Testis (tissue), 3 donors: ENCODE results near the gene PSENEN. TPM values are rescaled to one million over a fixed set of nuclear protein-coding genes. Genes with fewer than 3 reads are reported as not detected.

Source experiments
- DNase-seq: peaks from one replicate; pipeline ENCODE4 v3.0.0-alpha.2; 2019
- H3K27ac ChIP-seq, 2 donors: fragments of 200-600 bp; sonication (generic); one replicate each; pipeline ENCODE4 v1.5.1; 2019
- H3K27me3 ChIP-seq: fragments of 200-600 bp; sonication (generic); one replicate; pipeline ENCODE4 v1.5.1; 2019
- H3K36me3 ChIP-seq: fragments of 200-600 bp; sonication (generic); one replicate; pipeline ENCODE4 v1.5.1; 2017; ENCODE audit warnings: low read depth; ENCODE audit errors: missing control alignments
- H3K4me1 ChIP-seq: fragments of 200-600 bp; sonication (generic); one replicate; pipeline ENCODE4 v1.5.1; 2019
- H3K4me3 ChIP-seq, 2 donors: fragments of 200-600 bp; sonication (generic); one replicate each; pipeline ENCODE4 v1.5.1; 2017 to 2019
- H3K9me3 ChIP-seq: fragments of 200-600 bp; sonication (generic); one replicate; pipeline ENCODE4 v1.5.1; 2017
- POLR2A ChIP-seq: fragments of 450-650 bp; IDR thresholded peaks from one replicate; pipeline ENCODE4 v1.6.1; 2017; ENCODE audit warnings: antibody characterized with exemption, mild to moderate bottlenecking, moderate library complexity
- WGBS, 2 donors: methylation state at CpG; one replicate each; pipeline ENCODE4 v1.1.5; 2018; 5-methylcytosine and 5-hydroxymethylcytosine counted together
- intact Hi-C: fragments of 100-400 bp; cut with DNase I; formaldehyde crosslinking; loops from one replicate; pipeline ENCODE4 v1.15.1; 2023; ENCODE audit warnings: low total_unique reads
- polyA plus RNA-seq: library from polyadenylated mRNA; stranded (reverse); fragments of 350-450 nt; fragmentation: Illumina TruSeq; extraction: RNeasy Lipid Tissue Mini Kit (QIAGEN cat#74804); gene quantifications from one replicate; pipeline ENCODE4 v1.2.3, GENCODE V29; 2014; ENCODE audit warnings: low read depth, low replicate concordance; ENCODE audit not compliant: insufficient read depth
- total RNA-seq, 2 donors: library from RNA; depleted of rRNA; stranded (reverse); fragments of >200 nt; gene quantifications; one replicate each; pipeline ENCODE4 v1.2.3, GENCODE V29; 2016
- TF ChIP-seq, protein P1 (sequence below), 3 experiments: fragments of 450-650 bp in 2 of 3; fragments of 200-600 bp in 1 of 3; sonication (generic) in 1 of 3; IDR thresholded peaks; one replicate each; pipeline ENCODE4 v1.5.1; 2016 to 2019; ENCODE audit warnings: antibody characterized with exemption in 3 of 3, mild to moderate bottlenecking in 2 of 3, moderate library complexity in 1 of 3

PSENEN gene
- total and polyA plus RNA-seq, 3 donors from 2014 or later, result 100 to 303 (median 121) TPM

DNA sequence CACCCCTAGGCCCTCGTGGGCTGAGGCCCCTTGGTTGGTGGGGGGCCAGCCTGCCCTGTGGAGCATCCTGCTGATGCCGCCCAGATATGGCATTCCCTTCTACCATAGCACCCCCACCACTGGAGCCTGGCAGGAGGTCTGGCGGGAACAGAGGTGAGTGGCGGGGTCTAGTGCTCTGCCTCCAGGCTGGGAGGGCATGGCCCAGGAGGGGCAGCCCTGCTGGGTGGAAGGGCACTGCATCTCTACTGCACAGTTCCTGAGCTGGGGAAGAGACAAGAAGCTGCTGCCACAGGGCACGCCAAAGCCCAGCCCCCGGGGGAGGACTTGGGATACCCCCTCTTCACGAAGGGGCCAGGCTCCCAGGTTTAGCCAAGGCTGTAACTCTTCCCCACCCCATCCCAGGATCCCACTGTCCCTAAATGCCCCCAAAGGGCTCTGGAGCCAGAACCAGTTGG is 30.1 kb upstream of the PSENEN start:
- no peak overlapping the region for H3K27ac ChIP-seq
- peaks cover 25% of the 10 kb centered on the region for H3K4me1 ChIP-seq
- TF ChIP-seq, protein P1, sequence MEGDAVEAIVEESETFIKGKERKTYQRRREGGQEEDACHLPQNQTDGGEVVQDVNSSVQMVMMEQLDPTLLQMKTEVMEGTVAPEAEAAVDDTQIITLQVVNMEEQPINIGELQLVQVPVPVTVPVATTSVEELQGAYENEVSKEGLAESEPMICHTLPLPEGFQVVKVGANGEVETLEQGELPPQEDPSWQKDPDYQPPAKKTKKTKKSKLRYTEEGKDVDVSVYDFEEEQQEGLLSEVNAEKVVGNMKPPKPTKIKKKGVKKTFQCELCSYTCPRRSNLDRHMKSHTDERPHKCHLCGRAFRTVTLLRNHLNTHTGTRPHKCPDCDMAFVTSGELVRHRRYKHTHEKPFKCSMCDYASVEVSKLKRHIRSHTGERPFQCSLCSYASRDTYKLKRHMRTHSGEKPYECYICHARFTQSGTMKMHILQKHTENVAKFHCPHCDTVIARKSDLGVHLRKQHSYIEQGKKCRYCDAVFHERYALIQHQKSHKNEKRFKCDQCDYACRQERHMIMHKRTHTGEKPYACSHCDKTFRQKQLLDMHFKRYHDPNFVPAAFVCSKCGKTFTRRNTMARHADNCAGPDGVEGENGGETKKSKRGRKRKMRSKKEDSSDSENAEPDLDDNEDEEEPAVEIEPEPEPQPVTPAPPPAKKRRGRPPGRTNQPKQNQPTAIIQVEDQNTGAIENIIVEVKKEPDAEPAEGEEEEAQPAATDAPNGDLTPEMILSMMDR (IDR thresholded peaks at IDR 0.05), result no peak
- TF ChIP-seq POLR2A, result no peak
- no peaks in the 10 kb centered on the region for H3K27me3 ChIP-seq
- no peak for DNase-seq
- intact Hi-C loops, result loop anchor here (10.0 kb wide), 1 partner anchor 171 kb away; the partner anchor contains the start of gene TMEM147
- no peaks in the 10 kb centered on the region for H3K36me3 ChIP-seq
- H3K4me3 ChIP-seq, result no peak overlapping the region
- H3K9me3 ChIP-seq, result no peaks in the 10 kb centered on the region
- 60 to 77% methylated on average over 1 to 7 of the region's 7 CpGs for WGBS, 2 donors

DNA sequence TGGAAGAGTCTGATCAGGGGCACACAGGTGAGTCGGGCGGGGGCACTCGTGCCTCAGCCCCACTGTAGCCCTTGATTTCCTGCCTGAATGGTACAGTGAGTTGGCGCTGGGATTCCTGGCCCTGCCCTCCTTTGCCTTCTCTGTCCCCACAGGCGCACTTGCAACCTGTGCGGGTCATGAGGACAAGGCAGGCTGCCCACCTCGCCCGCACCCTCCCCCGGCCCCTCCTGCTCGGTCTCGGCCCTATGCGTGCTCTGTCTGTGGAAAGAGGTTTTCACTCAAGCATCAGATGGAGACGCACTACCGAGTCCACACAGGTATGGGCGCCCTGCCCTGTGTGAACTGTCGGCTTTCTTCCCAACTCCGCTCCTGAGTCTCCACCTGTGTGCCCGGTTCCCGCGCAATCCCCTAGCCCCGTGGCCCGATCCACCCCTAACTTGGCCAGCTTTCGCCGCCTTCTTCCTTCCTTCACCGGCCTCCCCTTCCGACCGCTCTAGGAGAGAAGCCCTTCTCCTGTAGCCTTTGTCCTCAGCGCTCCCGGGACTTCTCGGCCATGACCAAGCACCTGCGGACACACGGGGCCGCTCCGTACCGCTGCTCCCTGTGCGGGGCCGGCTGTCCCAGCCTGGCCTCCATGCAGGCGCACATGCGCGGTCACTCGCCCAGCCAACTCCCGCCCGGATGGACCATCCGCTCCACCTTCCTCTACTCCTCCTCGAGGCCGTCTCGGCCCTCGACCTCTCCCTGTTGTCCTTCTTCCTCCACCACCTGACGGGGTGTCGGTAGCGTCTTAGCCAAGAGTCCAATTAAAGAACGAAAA is 29.3 kb upstream of the PSENEN start:
- no peaks in the 10 kb centered on the region for H3K27me3 ChIP-seq
- H3K27ac ChIP-seq, result peak overlapping the region; percentile 74 to 91
- no peaks in the 10 kb centered on the region for H3K36me3 ChIP-seq
- no peak for TF ChIP-seq POLR2A
- TF ChIP-seq, protein P1 (IDR thresholded peaks at IDR 0.05), result no peak
- H3K4me1 ChIP-seq, result peaks cover 25% of the 10 kb centered on the region
- H3K9me3 ChIP-seq, result no peaks in the 10 kb centered on the region
- intact Hi-C loops, result loop anchor here (10.0 kb wide), 1 partner anchor 171 kb away; the partner anchor contains the start of gene TMEM147
- 3 to 5% methylated on average over 42 to 52 of the region's 52 CpGs for WGBS, 2 donors
- DNase-seq, result peak; percentile 78
- peak overlapping the region; percentile 79 to 85 for H3K4me3 ChIP-seq

DNA sequence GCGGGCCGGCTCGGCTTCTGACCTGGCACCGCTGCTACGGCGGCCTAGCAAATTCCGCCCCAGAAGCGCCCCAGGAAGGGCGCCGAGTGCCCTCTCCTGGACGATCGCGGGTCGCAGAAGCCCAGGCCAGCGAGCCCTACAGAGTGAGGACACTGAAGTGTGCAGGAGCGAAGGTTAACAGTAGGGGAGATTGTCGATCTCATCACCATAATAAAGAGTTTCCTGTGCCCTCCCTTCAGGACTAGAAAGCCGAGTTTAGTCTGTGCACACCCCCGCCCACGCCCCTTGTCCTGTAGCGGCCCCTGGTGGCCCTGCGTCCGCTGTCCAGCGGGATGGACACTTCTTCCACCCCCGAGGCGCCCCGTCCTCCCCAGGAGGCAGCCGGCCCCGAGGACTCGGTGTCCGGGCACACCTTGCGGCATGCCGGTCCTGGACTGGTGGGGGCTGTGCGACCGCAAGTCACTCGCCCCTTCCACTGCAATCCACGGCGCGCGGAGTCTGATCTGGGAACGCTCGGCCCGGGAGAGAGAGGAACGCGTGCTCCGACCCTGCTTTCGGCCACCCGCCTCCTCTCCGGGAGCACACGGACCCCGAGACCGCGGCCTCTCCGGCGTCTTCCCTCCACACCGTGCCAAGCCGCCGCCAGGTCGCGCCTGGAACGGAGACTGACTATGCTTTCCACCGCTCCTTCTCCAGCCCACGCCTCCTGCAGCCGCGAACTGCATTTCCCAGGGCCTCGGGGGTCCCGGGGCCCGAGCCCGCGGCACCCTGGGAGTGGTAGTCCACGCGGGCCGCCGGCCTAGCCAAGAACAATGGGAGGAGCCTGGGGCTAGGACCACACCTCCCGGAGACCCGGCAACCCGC is 28.4 kb upstream of the PSENEN start:
- Histone ChIP-seq H3K4me1 (peaks cover 25% of the 10 kb centered on the region), H3K4me3 (peak overlapping the region; percentile 79 to 85), H3K9me3 (no peaks in the 10 kb centered on the region), H3K36me3 (no peaks in the 10 kb centered on the region), H3K27ac (peak overlapping the region; percentile 74 to 91), H3K27me3 (no peaks in the 10 kb centered on the region)
- DNase-seq, result peak; percentile 95
- intact Hi-C loops, result loop anchor here (10.0 kb wide), 1 partner anchor 172 kb away; the partner anchor contains the start of gene TMEM147
- no peak for TF ChIP-seq POLR2A
- TF ChIP-seq, protein P1 (IDR thresholded peaks at IDR 0.05), result peak; percentile 82 to 86 (median 84)
- 0 to 1% methylated on average over 17 to 57 of the region's 77 CpGs for WGBS, 2 donors

DNA sequence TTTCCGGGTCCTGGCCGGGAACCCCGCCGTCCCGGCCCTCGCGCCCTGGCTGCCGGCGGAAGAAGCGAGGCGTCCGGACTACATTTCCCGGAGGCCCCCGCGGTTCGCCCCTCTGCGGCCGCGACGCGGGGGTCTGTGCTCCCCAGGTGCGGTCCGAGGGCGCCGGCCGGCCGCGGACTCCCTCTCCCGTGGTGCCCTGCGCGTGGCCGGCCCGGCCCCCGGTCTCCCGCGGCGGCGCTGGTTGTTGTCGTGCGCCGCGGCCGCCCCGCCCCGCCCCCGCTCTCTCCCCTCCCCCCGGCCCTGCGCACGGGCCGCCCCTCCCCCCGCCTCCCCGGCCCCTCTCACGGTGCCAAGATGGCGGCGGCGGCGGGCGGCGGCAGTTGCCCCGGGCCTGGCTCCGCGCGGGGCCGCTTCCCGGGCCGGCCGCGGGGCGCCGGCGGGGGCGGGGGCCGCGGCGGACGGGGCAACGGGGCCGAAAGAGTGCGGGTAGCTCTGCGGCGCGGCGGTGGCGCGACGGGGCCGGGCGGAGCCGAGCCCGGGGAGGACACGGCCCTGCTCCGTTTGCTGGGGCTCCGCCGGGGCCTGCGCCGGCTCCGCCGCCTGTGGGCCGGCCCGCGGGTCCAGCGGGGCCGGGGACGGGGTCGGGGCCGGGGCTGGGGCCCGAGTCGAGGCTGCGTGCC is 27.6 kb upstream of the PSENEN start, which contains the start of gene KMT2B:
TSS of gene KMT2B (plus strand) at position 339 of the 680 bp plus-strand sequence. CDS start at position 355, 16 bp downstream.
- intact Hi-C loops, result loop anchor here (10.0 kb wide), 1 partner anchor 173 kb away; the partner anchor contains the start of gene TMEM147

More for the DNA sequence above, 27.6 kb upstream of the PSENEN start, which contains the start of gene KMT2B:
- TF ChIP-seq, protein P1 (IDR thresholded peaks at IDR 0.05), result no peak
- no peak for TF ChIP-seq POLR2A
- no peak for DNase-seq
- peak within 1 kb of the TSS; percentile 74 to 91 for H3K27ac ChIP-seq
- 1% methylated on average over 37 of the region's 109 CpGs; no CpG with 5 or more reads in 1 of the 2 donors for WGBS, 2 donors
- H3K4me1 ChIP-seq, result peaks cover 25% of the 10 kb centered on the region
- no peaks in the 10 kb centered on the region for H3K36me3 ChIP-seq
- peak within 1 kb of the TSS; percentile 82 to 85 for H3K4me3 ChIP-seq
- H3K27me3 ChIP-seq, result no peaks in the 10 kb centered on the region
- H3K9me3 ChIP-seq, result no peaks in the 10 kb centered on the region
